Testis (tissue), 2 donors: Measurements from ENCODE around the gene VIT.

Experiments used
- CTCF ChIP-seq, 3 experiments: fragments of 450-650 bp in 2 of 3; fragments of 200-600 bp in 1 of 3; sonication (generic) in 1 of 3; IDR thresholded peaks; one replicate each; pipeline ENCODE4 v1.5.1; 2016 to 2019; ENCODE audit warnings: antibody characterized with exemption in 3 of 3, mild to moderate bottlenecking in 2 of 3, moderate library complexity in 1 of 3
- POLR2A ChIP-seq: fragments of 450-650 bp; IDR thresholded peaks from one replicate; pipeline ENCODE4 v1.6.1; 2017; ENCODE audit warnings: antibody characterized with exemption, mild to moderate bottlenecking, moderate library complexity

GRCh38 chr2:36750101-36750500 lies 53.6 kb downstream of the VIT start:
- no peak for TF ChIP-seq CTCF (IDR thresholded peaks at IDR 0.05)
- TF ChIP-seq POLR2A = no peak
